Right atrium auricular region (tissue), 2 donors: Measurements from ENCODE around the gene SLC25A10. TPM values are rescaled to one million over a fixed set of nuclear protein-coding genes. Genes with fewer than 3 reads are reported as not detected.

Source experiments
- DNase-seq: peaks from one replicate; pipeline ENCODE4 v3.0.0-alpha.2; 2019; ENCODE audit warnings: low spot score
- H3K27ac ChIP-seq, 2 donors: fragments of 200-600 bp; sonication (generic); 1 replicate in 1 of 2; 2 replicates in 1 of 2; pipeline ENCODE4 v1.5.1; 2016 to 2019
- H3K27me3 ChIP-seq, 2 donors: fragments of 200-600 bp; sonication (generic); one replicate each; pipeline versions ENCODE4 v1.5.1 to v1.6.0; 2017 to 2019
- H3K36me3 ChIP-seq: fragments of 200-600 bp; sonication (generic); one replicate; pipeline ENCODE4 v1.5.1; 2016
- H3K4me1 ChIP-seq, 2 donors: fragments of 200-600 bp; sonication (generic); one replicate each; pipeline versions ENCODE4 v1.5.1 to v1.6.0; 2017 to 2019
- H3K4me3 ChIP-seq, 2 donors: fragments of 200-600 bp; sonication (generic); 1 replicate in 1 of 2; 2 replicates in 1 of 2; pipeline ENCODE4 v1.5.1; 2017 to 2019; ENCODE audit warnings: mild to moderate bottlenecking in 1 of 2, moderate library complexity in 1 of 2
- H3K9me3 ChIP-seq, 2 donors: fragments of 200-600 bp; sonication (generic); one replicate each; pipeline ENCODE4 v1.5.1; 2019
- total RNA-seq, 2 donors: library from RNA; depleted of rRNA; stranded (reverse); fragments of >200 nt; gene quantifications; one replicate each; pipeline ENCODE4 v1.1.0, GENCODE V29; 2016
- TF ChIP-seq, protein P1 (sequence below), 2 donors: fragments of 200-600 bp; sonication (generic); IDR thresholded peaks; one replicate each; pipeline ENCODE4 v1.5.1; 2019; ENCODE audit warnings: antibody characterized with exemption in 2 of 2

Gene SLC25A10
- total RNA-seq, 2 donors from 2014 or later, result 6.6 to 18.2 TPM

DNA sequence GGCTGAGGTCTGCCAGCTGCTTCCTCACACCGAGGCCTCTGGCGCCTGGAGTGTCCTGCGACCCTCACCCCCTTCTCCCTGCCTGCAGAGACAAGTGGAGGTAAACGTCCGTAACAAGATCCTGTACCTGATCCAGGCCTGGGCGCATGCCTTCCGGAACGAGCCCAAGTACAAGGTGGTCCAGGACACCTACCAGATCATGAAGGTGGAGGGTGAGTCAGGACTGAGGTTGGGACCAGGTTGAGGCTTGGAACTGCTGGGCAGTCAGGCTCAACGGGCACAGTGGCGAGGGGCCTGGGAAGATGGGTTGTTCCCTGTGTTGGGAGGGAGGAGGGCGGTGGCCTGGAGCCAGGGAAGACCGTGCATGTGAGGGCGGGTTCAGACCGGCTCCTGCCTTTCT, 23.5 kb upstream of the SLC25A10 start:
- Histone ChIP-seq H3K4me1 (peaks cover 0 to 18% of the 10 kb centered on the region in 2 donors), H3K27ac (no peak overlapping the region), H3K27me3 (no peaks in the 10 kb centered on the region), H3K36me3 (peaks cover 83% of the 10 kb centered on the region), H3K9me3 (no peaks in the 10 kb centered on the region), H3K4me3 (no peak overlapping the region)
- TF ChIP-seq, protein P1, sequence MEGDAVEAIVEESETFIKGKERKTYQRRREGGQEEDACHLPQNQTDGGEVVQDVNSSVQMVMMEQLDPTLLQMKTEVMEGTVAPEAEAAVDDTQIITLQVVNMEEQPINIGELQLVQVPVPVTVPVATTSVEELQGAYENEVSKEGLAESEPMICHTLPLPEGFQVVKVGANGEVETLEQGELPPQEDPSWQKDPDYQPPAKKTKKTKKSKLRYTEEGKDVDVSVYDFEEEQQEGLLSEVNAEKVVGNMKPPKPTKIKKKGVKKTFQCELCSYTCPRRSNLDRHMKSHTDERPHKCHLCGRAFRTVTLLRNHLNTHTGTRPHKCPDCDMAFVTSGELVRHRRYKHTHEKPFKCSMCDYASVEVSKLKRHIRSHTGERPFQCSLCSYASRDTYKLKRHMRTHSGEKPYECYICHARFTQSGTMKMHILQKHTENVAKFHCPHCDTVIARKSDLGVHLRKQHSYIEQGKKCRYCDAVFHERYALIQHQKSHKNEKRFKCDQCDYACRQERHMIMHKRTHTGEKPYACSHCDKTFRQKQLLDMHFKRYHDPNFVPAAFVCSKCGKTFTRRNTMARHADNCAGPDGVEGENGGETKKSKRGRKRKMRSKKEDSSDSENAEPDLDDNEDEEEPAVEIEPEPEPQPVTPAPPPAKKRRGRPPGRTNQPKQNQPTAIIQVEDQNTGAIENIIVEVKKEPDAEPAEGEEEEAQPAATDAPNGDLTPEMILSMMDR (IDR thresholded peaks at IDR 0.05), result no peak
- DNase-seq, result no peak

DNA sequence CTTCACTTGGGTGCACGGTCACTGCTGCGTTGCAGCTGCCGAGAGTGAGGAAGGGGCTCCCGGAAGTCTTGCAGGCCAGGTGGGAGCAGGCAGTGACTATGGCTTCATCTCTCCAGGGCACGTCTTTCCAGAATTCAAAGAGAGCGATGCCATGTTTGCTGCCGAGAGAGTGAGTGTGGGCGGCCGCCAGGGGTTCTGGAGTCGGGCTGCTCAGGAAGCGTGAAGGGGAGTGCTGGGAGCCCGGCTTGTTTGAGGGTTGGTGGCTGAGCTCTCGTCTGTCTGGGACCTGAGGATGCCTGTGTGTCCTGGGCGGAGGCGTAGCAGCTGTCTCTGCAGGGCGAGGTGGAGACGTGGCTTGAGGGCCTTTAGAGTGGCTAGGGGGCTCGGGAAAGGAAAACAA, 22.0 kb upstream of the SLC25A10 start:
- H3K27me3 ChIP-seq, result no peaks in the 10 kb centered on the region
- DNase-seq, result no peak
- TF ChIP-seq, protein P1 (IDR thresholded peaks at IDR 0.05), result no peak
- H3K9me3 ChIP-seq, result no peaks in the 10 kb centered on the region
- peaks cover 98% of the 10 kb centered on the region for H3K36me3 ChIP-seq
- H3K27ac ChIP-seq, result no peak overlapping the region
- no peak overlapping the region for H3K4me3 ChIP-seq
- H3K4me1 ChIP-seq, result peaks cover 0 to 10% of the 10 kb centered on the region in 2 donors

DNA sequence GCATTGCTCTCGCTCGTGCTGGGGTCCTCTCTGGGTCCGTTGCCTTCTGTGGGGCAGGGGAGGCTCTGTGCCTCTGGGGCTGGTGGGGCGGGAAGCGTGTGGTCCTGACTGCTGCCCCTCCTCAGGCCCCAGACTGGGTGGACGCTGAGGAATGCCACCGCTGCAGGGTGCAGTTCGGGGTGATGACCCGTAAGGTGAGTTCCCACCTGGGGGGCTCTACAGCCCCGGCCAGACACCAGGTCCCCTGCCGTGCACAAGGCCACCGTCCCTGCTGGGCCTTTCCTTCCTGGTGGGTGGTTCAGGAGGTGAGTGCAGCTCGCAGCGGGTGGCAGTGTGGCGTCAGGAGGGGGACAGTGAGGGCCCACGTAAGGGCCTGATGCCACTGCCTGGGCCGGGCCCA, 21.5 kb upstream of the SLC25A10 start:
- Histone ChIP-seq H3K4me1 (peaks cover 0 to 5% of the 10 kb centered on the region in 2 donors), H3K9me3 (no peaks in the 10 kb centered on the region), H3K27me3 (no peaks in the 10 kb centered on the region), H3K27ac (no peak overlapping the region), H3K4me3 (no peak overlapping the region), H3K36me3 (peaks cover 100% of the 10 kb centered on the region)
- TF ChIP-seq, protein P1 (IDR thresholded peaks at IDR 0.05), result no peak
- no peak for DNase-seq

DNA sequence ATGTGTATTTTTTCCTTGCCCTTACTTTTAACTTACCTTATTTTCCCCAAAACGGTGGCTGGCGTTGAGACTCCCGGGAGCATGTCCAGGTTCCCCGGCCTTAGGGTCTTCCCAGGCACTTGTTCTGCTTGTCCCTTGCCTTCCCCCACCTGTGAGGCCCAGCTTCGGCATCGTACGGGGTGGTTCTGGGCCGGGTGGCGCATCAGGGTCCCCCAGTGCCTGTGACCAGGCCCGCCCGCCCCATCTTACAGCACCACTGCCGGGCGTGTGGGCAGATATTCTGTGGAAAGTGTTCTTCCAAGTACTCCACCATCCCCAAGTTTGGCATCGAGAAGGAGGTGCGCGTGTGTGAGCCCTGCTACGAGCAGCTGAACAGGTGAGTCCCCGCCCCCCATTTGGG, 20.9 kb upstream of the SLC25A10 start:
- TF ChIP-seq, protein P1 (IDR thresholded peaks at IDR 0.05), result no peak
- Histone ChIP-seq H3K4me1 (no peaks in the 10 kb centered on the region), H3K9me3 (no peaks in the 10 kb centered on the region), H3K27me3 (no peaks in the 10 kb centered on the region), H3K4me3 (no peak overlapping the region), H3K36me3 (peaks cover 100% of the 10 kb centered on the region), H3K27ac (no peak overlapping the region)
- no peak for DNase-seq

DNA sequence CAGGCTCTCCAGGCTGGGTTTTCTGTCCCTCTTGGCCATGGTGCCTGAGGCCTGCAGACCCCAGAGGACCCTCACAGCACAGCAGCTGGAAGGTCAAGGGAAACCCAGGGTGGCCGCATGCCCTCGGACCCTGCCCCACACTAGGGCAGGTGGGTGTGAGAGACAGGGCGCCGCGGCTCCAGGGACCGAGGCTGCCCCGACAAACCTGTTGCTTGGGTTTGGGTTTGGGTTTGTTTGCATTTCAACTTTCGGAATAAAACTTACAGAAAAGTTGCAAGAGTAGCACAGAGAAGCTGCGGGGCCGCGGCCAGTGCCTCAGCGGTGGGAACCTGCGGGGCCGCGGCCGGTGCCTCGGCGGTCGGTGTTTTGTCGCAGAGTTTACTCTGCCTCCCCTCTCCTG, 20.5 kb upstream of the SLC25A10 start:
- Histone ChIP-seq H3K4me3 (no peak overlapping the region), H3K27me3 (no peaks in the 10 kb centered on the region), H3K4me1 (peaks cover 0 to 2% of the 10 kb centered on the region in 2 donors), H3K27ac (no peak overlapping the region), H3K36me3 (peaks cover 100% of the 10 kb centered on the region), H3K9me3 (no peaks in the 10 kb centered on the region)
- TF ChIP-seq, protein P1 (IDR thresholded peaks at IDR 0.05), result no peak
- no peak for DNase-seq

DNA sequence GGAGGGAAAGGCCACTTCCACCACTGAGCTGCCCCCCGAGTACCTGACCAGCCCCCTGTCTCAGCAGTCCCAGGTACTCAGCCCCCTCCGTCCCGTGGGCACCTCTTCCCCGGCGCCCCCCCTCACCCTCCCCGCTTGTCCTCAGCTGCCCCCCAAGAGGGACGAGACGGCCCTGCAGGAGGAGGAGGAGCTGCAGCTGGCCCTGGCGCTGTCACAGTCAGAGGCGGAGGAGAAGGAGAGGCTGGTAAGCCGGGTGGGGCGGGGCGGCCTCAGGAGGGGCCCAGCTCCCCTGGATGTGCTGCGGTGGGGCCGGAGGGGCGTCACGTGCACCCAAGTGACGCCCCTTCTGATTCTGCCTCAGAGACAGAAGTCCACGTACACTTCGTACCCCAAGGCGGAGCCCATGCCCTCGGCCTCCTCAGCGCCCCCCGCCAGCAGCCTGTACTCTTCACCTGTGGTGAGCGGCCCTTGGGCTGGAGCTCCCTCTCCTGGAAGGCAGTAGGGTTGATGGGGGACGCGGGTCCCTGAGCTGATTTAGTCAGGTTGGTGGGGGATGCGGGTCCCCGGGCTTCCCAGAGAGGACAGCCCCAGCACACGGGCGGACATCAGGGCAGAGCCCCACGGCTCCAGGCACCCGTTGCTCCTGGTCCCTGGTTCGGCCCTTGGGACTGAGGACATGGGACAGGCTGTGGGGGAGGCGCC, 18.4 kb upstream of the SLC25A10 start:
- H3K4me3 ChIP-seq, result no peak overlapping the region
- H3K4me1 ChIP-seq, result peaks cover 0 to 18% of the 10 kb centered on the region in 2 donors
- H3K9me3 ChIP-seq, result no peaks in the 10 kb centered on the region
- TF ChIP-seq, protein P1 (IDR thresholded peaks at IDR 0.05), result no peak
- H3K27ac ChIP-seq, result no peak overlapping the region
- no peak for DNase-seq
- H3K27me3 ChIP-seq, result no peaks in the 10 kb centered on the region
- H3K36me3 ChIP-seq, result peaks cover 93% of the 10 kb centered on the region
